SJSA1 (cell line): ENCODE results near the gene ITGB6. TPM values are rescaled to one million over a fixed set of nuclear protein-coding genes. Genes with fewer than 3 reads are reported as not detected.

Source experiments
- DNase-seq, 2 experiments: peaks; one replicate each; pipeline ENCODE4 v3.0.0-alpha.2; 2015 to 2020; ENCODE audit warnings: low spot score in 2 of 2, low read depth in 1 of 2
- H3K27ac ChIP-seq: fragments of 250-450 bp; sonication (Bioruptor Pico); 2 replicates; pipeline ENCODE4 v1.5.1; 2020; ENCODE audit warnings: mild to moderate bottlenecking, moderate library complexity
- H3K27me3 ChIP-seq: fragments of 250-450 bp; sonication (Bioruptor Pico); replicated peaks from 2 replicates; pipeline ENCODE4 v1.5.1; 2020; ENCODE audit warnings: mild to moderate bottlenecking, moderate library complexity
- H3K36me3 ChIP-seq: fragments of 250-450 bp; sonication (Bioruptor Pico); 2 replicates; pipeline ENCODE4 v1.5.1; 2020; ENCODE audit warnings: mild to moderate bottlenecking
- H3K4me1 ChIP-seq: fragments of 250-450 bp; sonication (Bioruptor Pico); replicated peaks from 2 replicates; pipeline ENCODE4 v1.6.1; 2021; ENCODE audit warnings: mild to moderate bottlenecking
- H3K4me3 ChIP-seq: fragments of 250-450 bp; sonication (Bioruptor Pico); 2 replicates; pipeline ENCODE4 v1.5.1; 2020; ENCODE audit warnings: mild to moderate bottlenecking
- H3K9me3 ChIP-seq: fragments of 250-450 bp; sonication (Bioruptor Pico); replicated peaks from 2 replicates; pipeline ENCODE4 v1.5.1; 2020; ENCODE audit warnings: mild to moderate bottlenecking
- total RNA-seq: library from RNA; depleted of rRNA; stranded (reverse); fragments of >200 nt; shearing (Covaris generic); gene quantifications from 2 replicates; pipeline ENCODE4 v1.2.3, GENCODE V29; 2014

The ITGB6 gene
- total RNA-seq, 1 experiment from 2014 or later: not detected

DNA sequence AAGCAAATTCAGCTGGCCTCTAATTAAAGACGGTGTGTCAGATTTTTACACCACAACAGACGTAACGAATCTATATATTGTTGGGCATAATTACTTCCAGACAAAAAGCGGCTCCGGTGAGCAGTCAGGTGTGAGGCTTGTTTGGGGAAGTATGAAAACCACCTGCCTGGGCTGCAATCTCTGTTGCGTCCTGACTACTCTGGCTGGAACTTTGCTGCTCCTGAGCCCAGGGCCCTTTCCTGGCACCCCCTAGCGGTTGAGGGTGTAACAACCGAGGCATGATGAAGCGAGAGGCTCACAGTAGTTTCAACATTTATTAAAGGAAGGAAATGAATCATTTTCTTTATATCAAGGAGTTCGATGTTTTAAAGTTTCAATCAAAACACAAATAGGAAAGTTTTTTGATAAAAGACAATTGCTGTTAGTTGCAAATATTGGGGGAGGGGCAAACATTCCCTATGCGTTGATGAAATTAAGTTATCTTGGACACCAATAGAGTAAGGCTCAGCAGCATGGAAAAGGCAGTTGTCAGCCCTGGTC is 10.6 kb upstream of the ITGB6 start:
- peak overlapping the region; percentile 85 for H3K27ac ChIP-seq
- no peak overlapping the region for H3K4me3 ChIP-seq
- no peaks in the 10 kb centered on the region for H3K27me3 ChIP-seq
- peak; percentile 47 to 67 for DNase-seq
- peaks cover 79% of the 10 kb centered on the region for H3K4me1 ChIP-seq
- H3K36me3 ChIP-seq: no peaks in the 10 kb centered on the region
- no peaks in the 10 kb centered on the region; the same call in 1 of the 2 replicates for H3K9me3 ChIP-seq

- Histone ChIP-seq H3K27ac (peak overlapping the region; percentile 85), H3K4me1 (peaks cover 83% of the 10 kb centered on the region), H3K36me3 (no peaks in the 10 kb centered on the region), H3K4me3 (no peak overlapping the region), H3K27me3 (no peaks in the 10 kb centered on the region), H3K9me3 (no peaks in the 10 kb centered on the region; the same call in 1 of the 2 replicates)
- DNase-seq: peak; percentile 81 to 89
Observed at GRCh38 chr2:160209516-160209856, 9.4 kb upstream of the ITGB6 start.

DNA sequence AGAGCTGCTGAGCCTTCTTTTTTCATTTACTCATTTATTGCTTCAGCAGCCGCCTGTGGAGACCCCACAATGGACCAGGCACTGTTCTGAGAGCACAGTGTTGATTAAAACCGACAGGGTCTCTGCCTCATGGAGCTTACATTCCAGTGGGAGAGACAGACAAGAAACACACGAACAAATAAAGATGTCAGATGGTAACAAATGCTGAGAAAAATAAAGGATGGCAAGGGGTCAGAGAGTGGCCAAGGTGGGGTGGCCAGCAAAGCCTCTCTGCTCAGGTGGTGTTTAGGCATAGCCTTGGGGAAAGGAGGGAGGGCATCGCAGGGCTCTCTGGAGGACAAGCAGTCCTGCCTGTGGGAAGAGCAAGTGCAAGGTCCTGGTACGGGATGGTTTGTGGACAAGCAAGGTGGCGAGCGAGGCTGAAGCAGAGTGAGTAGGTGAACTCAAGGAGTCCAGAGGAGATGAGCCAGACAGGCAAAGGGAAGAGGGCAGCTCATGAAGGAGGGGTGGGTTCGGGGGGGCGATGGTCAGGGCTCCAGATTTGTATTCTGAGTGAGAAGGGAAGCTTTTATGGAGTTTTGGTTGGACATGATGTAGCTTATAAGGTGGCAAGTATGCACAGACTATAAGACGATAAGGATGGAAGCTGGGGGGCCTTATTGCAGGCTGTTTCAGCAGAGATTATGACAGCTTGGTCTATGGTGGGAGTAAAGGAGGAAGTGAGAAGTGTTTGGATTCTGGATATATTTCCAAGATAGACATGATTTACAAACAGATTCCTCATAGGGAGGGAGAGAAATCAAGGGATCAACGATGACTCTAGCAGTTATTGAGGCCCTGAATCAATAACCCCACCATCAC is 8.8 kb upstream of the ITGB6 start:
- H3K27me3 ChIP-seq: no peaks in the 10 kb centered on the region
- H3K4me3 ChIP-seq: no peak overlapping the region
- no peaks in the 10 kb centered on the region for H3K36me3 ChIP-seq
- H3K4me1 ChIP-seq: peaks cover 83% of the 10 kb centered on the region
- no peaks in the 10 kb centered on the region; the same call in 1 of the 2 replicates for H3K9me3 ChIP-seq
- no peak for DNase-seq
- peak overlapping the region; percentile 85 for H3K27ac ChIP-seq

DNA sequence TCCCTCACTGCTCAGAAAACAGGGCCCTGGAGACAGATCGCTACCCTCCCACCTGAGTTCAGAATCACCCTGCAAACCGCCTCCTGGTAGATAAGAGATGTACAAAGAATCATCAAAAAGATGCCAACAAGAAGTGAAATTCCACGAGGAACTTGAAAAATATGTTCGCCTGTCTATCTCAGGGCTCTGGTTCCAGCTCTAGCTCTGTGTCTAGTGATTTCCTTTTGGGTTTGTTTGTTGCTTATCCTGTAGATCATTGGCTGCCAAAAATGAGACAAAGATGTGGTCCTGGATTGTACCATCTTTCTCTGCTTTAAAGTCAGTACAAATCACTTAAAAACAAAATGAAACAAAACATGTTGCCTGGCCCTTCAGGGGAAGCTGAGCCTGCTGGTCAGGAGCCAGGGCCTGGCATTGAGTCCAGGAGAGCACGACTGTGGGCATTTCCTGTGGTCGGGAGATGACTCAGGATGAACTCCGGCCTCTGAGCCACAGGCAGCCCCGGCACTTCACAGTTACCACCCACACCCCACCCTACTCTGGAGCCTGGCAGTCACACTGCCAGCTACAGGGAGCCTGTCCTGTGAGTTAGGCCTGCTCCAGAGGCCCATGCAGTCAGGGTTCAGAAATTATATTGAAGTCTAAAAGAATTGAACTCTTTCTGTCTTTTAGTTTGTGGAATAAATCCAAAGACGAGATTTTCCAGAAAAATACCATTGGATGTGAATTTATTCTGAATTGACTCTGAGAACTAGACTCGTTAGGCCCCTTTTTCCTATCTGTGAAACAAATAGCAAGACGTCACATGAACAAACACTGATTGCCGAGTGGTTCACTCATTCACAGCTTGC is 8.0 kb upstream of the ITGB6 start:
- Histone ChIP-seq H3K9me3 (no peaks in the 10 kb centered on the region; the same call in 1 of the 2 replicates), H3K36me3 (no peaks in the 10 kb centered on the region), H3K4me1 (peaks cover 81% of the 10 kb centered on the region), H3K4me3 (no peak overlapping the region), H3K27me3 (no peaks in the 10 kb centered on the region), H3K27ac (peak overlapping the region; percentile 85)
- peak; percentile 86 to 96 for DNase-seq

DNA sequence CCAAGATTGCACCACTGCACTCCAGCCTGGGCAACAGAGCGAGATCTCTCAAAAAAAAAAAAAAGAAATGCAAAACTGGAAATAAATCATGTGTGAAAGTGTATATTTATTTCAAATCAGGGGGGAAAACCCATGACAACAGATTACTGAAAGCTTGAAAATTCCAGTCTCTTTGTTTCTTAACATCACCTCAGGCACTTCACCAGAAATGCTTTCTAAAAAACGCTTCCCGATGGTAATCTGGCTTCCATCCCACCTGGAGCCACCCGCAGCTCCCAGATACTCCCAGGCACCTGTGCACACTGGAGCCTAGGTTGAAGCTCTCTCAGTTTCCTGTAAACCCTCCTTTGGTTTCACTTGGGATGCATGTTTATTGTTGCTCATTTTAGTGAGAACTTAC is 7.2 kb upstream of the ITGB6 start:
- no peaks in the 10 kb centered on the region; the same call in 1 of the 2 replicates for H3K9me3 ChIP-seq
- no peak for DNase-seq
- H3K4me1 ChIP-seq: peaks cover 81% of the 10 kb centered on the region

GRCh38 chr2:160206436-160206835 is 6.4 kb upstream of the ITGB6 start:
- no peak overlapping the region for H3K4me3 ChIP-seq
- H3K27me3 ChIP-seq: no peaks in the 10 kb centered on the region
- no peak for DNase-seq
- peaks cover 77% of the 10 kb centered on the region for H3K4me1 ChIP-seq
- no peak overlapping the region; the same call in 1 of the 2 replicates for H3K27ac ChIP-seq
- no peaks in the 10 kb centered on the region for H3K36me3 ChIP-seq
- no peaks in the 10 kb centered on the region; the same call in 1 of the 2 replicates for H3K9me3 ChIP-seq

More for the DNA sequence above, 7.2 kb upstream of the ITGB6 start:
- Histone ChIP-seq H3K36me3 (no peaks in the 10 kb centered on the region), H3K27me3 (no peaks in the 10 kb centered on the region), H3K27ac (peak overlapping the region; percentile 85), H3K4me3 (no peak overlapping the region)

- Histone ChIP-seq H3K4me1 (peaks cover 68% of the 10 kb centered on the region), H3K27ac (peak overlapping the region; percentile 26), H3K27me3 (no peaks in the 10 kb centered on the region), H3K9me3 (no peaks in the 10 kb centered on the region; the same call in 1 of the 2 replicates), H3K4me3 (no peak overlapping the region), H3K36me3 (no peaks in the 10 kb centered on the region)
- DNase-seq: peak; percentile 89 to 94
Observed at GRCh38 chr2:160205505-160205904, 5.4 kb upstream of the ITGB6 start.

DNA sequence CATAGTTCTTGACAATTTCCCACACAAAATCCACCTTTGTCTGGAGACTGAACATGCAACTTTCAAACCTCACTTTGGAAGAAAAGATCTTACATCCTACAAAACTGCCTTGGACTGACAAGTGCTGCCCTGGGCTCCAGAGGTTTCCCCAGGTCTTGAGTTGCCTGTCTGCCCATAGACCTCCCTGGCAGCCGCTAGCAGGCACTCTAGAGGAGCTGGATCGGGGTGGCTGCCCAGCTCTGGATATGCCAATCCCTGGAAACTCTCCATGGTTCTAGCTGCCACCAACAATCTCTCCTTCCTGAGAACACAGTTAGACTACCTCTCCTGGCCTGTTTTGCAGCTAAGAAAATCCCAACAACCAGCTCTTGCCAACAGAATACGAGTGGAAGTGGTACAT is 3.4 kb upstream of the ITGB6 start:
- Histone ChIP-seq H3K36me3 (no peaks in the 10 kb centered on the region), H3K9me3 (no peaks in the 10 kb centered on the region; the same call in 1 of the 2 replicates), H3K27ac (no peak overlapping the region), H3K4me1 (peaks cover 52% of the 10 kb centered on the region), H3K4me3 (no peak overlapping the region), H3K27me3 (no peaks in the 10 kb centered on the region)
- DNase-seq: no peak

GRCh38 chr2:160203007-160203406 is 2.9 kb upstream of the ITGB6 start:
- Histone ChIP-seq H3K4me1 (peaks cover 48% of the 10 kb centered on the region), H3K36me3 (no peaks in the 10 kb centered on the region), H3K27me3 (no peaks in the 10 kb centered on the region), H3K4me3 (no peak overlapping the region), H3K27ac (no peak overlapping the region), H3K9me3 (no peaks in the 10 kb centered on the region; the same call in 1 of the 2 replicates)
- no peak for DNase-seq

DNA sequence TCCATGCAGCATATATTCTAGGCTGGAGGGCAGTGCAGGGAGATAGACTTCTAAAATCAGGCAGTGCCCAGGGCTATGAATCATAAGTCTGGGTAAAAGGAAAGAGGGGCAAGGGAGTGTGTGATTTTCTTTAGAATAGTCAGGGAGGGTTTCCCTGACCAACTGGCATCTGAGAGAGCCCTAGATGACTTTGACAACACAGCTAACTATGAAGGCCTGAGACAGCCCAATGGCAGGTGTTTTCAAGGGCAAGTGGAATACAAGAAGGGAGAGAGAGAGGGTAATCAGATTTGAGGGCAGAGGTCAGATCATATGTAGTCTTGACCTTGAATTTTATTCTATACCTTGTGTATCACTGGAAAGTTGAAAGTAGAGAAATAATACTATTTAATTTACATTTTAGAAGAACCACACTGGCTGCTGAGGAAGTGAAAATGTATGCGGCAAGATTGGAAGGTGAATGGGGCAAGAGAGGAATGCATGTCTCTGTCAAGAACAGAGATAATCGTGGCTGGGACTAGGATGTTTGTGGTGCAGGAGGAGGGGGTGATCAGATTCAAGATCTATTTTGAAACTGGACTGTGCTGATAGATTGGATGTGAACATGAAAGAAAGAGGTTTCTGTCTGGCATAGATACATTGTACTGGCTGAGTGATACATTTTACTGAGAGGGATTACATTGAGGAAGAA is 1.9 kb upstream of the ITGB6 start:
- DNase-seq: no peak
- Histone ChIP-seq H3K36me3 (no peaks in the 10 kb centered on the region), H3K9me3 (no peaks in the 10 kb centered on the region; the same call in 1 of the 2 replicates), H3K4me3 (no peak overlapping the region), H3K27me3 (no peaks in the 10 kb centered on the region), H3K27ac (no peak overlapping the region), H3K4me1 (peaks cover 37% of the 10 kb centered on the region)

DNA sequence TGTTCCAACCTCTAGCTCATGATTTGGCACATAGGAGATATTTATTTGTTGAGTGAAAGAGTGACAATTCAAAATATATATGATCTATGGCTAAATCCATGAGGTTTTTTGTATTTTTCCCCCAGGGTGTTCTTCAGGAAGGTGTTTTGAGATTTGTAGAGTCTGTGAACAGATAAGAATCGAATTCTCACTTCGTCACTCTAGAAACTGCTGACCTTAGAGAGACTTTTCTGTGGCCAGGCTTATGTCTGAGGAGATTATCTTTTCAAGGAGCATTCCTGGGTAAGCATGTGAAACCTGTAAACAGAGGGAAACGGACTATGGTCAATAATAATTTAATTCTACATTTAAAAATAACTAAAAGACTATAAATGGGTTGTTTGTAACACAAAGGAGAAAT is 849 bp upstream of the ITGB6 start:
- Histone ChIP-seq H3K27me3 (no peaks in the 10 kb centered on the region), H3K4me1 (peaks cover 27% of the 10 kb centered on the region), H3K36me3 (no peaks in the 10 kb centered on the region), H3K9me3 (no peaks in the 10 kb centered on the region; the same call in 1 of the 2 replicates), H3K27ac (no peak overlapping the region), H3K4me3 (no peak overlapping the region)
- DNase-seq: no peak

GRCh38 chr2:160199053-160199452 is 1.0 kb downstream of the ITGB6 start:
- H3K9me3 ChIP-seq: no peaks in the 10 kb centered on the region
- H3K4me3 ChIP-seq: no peak overlapping the region
- peaks cover 8% of the 10 kb centered on the region for H3K4me1 ChIP-seq
- DNase-seq: no peak
- H3K27ac ChIP-seq: no peak overlapping the region
- H3K27me3 ChIP-seq: no peaks in the 10 kb centered on the region
- no peaks in the 10 kb centered on the region for H3K36me3 ChIP-seq

GRCh38 chr2:160197587-160197986 is 2.5 kb downstream of the ITGB6 start:
- no peaks in the 10 kb centered on the region for H3K9me3 ChIP-seq
- DNase-seq: no peak
- H3K4me3 ChIP-seq: no peak overlapping the region
- H3K36me3 ChIP-seq: no peaks in the 10 kb centered on the region
- no peak overlapping the region for H3K27ac ChIP-seq
- 0 out of 2 replicates have a peak, but pooled peaks cover 3% of the 10 kb centered on the region for H3K4me1 ChIP-seq
- H3K27me3 ChIP-seq: no peaks in the 10 kb centered on the region
